IMR-90 (cell line): Measurements from ENCODE around the gene CRYGN. TPM values are rescaled to one million over a fixed set of nuclear protein-coding genes. Genes with fewer than 3 reads are reported as not detected.

Source experiments
- ATAC-seq: fragments of 200-7000 bp; cut with Tn5 transposase; 2 replicates; pipeline ENCODE4 v1.9.1; 2020; ENCODE audit warnings: low read depth, mild to moderate bottlenecking, moderate library complexity
- BruUV-seq: library from RNA; stranded (reverse); fragments of 400-500 nt; replicated peaks from 2 replicates; lab custom pipeline; 2021; lab: Mats Ljungman, UMichigan
- CTCF ChIA-PET: fragments of 300-600 bp; formaldehyde crosslinking; extraction: SDS; loops from one replicate; lab custom pipeline; 2021; ENCODE audit warnings: antibody characterized with exemption; lab: Yijun Ruan, JAX
- POLR2A ChIA-PET: fragments of 300-600 bp; sonication (Branson Sonifier 250); formaldehyde crosslinking; loops from one replicate; lab custom pipeline; 2022; ENCODE audit warnings: antibody characterized with exemption; ENCODE audit not compliant: unreplicated experiment; lab: Charles Lee
- DNase-seq: peaks from one replicate; pipeline ENCODE4 v3.0.0; 2013
- H2AFZ ChIP-seq: replicated peaks from 2 replicates; pipeline ENCODE3; 2013; ENCODE audit warnings: low read length, mild to moderate bottlenecking; ENCODE audit not compliant: poor library complexity
- H2AK5ac ChIP-seq: 2 replicates; pipeline ENCODE4 v1.6.1; 2013; ENCODE audit warnings: low read depth, low read length, inconsistent platforms
- H2AK9ac ChIP-seq: replicated peaks from 2 replicates; pipeline ENCODE3; 2013; ENCODE audit warnings: mild to moderate bottlenecking, low read depth, low read length, moderate library complexity; ENCODE audit not compliant: poor library complexity
- H2BK120ac ChIP-seq: 2 replicates; pipeline ENCODE4 v1.6.1; 2013; ENCODE audit warnings: low read depth, low read length, inconsistent platforms
- H2BK15ac ChIP-seq: 3 replicates; pipeline ENCODE4 v1.6.1; 2013; ENCODE audit warnings: low read depth, low read length, inconsistent platforms
- H2BK20ac ChIP-seq: 2 replicates; pipeline ENCODE4 v1.6.1; 2013; ENCODE audit warnings: low read depth, mild to moderate bottlenecking, inconsistent platforms, low read length, moderate library complexity
- H2BK5ac ChIP-seq: 2 replicates; pipeline ENCODE4 v1.6.1; 2013; ENCODE audit warnings: mild to moderate bottlenecking, low read depth, low read length, inconsistent platforms; ENCODE audit not compliant: poor library complexity, severe bottlenecking
- H3K14ac ChIP-seq: replicated peaks from 2 replicates; pipeline ENCODE4 v1.6.1; 2013; ENCODE audit warnings: low read depth, low read length, inconsistent platforms
- H3K18ac ChIP-seq: 2 replicates; pipeline ENCODE4 v1.6.1; 2013; ENCODE audit warnings: low read depth, low read length, control low read depth
- H3K23ac ChIP-seq: 2 replicates; pipeline ENCODE4 v1.6.1; 2013; ENCODE audit warnings: low read depth, low read length, inconsistent platforms
- H3K27ac ChIP-seq: 2 replicates; pipeline ENCODE4 v1.5.1; 2013; ENCODE audit warnings: mild to moderate bottlenecking, control low read depth, low read length; ENCODE audit not compliant: insufficient read depth
- H3K27me3 ChIP-seq: 2 replicates; pipeline ENCODE4 v1.6.1; 2013; ENCODE audit warnings: low read length; ENCODE audit not compliant: control insufficient read depth, insufficient read depth
- H3K36me3 ChIP-seq: 2 replicates; pipeline ENCODE4 v1.6.1; 2013; ENCODE audit warnings: low read length, mixed read lengths; ENCODE audit not compliant: control insufficient read depth, insufficient read depth
- H3K4ac ChIP-seq: 2 replicates; pipeline ENCODE4 v1.6.1; 2013; ENCODE audit warnings: low read depth, low read length, inconsistent platforms
- H3K4me1 ChIP-seq: 2 replicates; pipeline ENCODE4 v1.6.1; 2013; ENCODE audit warnings: low read length, mixed read lengths; ENCODE audit not compliant: control insufficient read depth, insufficient read depth
- H3K4me2 ChIP-seq: 2 replicates; pipeline ENCODE4 v1.6.1; 2013; ENCODE audit warnings: low read depth, mild to moderate bottlenecking, control low read depth, low read length, moderate library complexity
- H3K4me3 ChIP-seq: 2 replicates; pipeline ENCODE4 v1.5.1; 2013; ENCODE audit warnings: low read depth, mild to moderate bottlenecking, control low read depth, low read length, moderate library complexity; ENCODE audit not compliant: insufficient read depth
- H3K56ac ChIP-seq: 2 replicates; pipeline ENCODE4 v1.6.1; 2013; ENCODE audit warnings: low read length, inconsistent platforms; ENCODE audit not compliant: insufficient read depth; ENCODE audit errors: extremely low read depth
- H3K79me1 ChIP-seq, 2 experiments: 2 replicates each; pipeline ENCODE4 v1.6.1; 2013; ENCODE audit warnings: low read length in 2 of 2, inconsistent platforms in 1 of 2, low read depth in 1 of 2
- H3K9ac ChIP-seq: 2 replicates; pipeline ENCODE4 v1.6.1; 2013; ENCODE audit warnings: low read depth, low read length, control low read depth
- H3K9me1 ChIP-seq: 2 replicates; pipeline ENCODE4 v1.6.1; 2013; ENCODE audit warnings: low read length, inconsistent platforms; ENCODE audit not compliant: insufficient read depth
- H3K9me3 ChIP-seq: 2 replicates; pipeline ENCODE4 v1.6.1; 2013; ENCODE audit warnings: low read length; ENCODE audit not compliant: control insufficient read depth, insufficient read depth
- H4K20me1 ChIP-seq: 2 replicates; pipeline ENCODE4 v1.6.1; 2013; ENCODE audit warnings: low read length, inconsistent platforms; ENCODE audit not compliant: insufficient read depth
- H4K5ac ChIP-seq: 2 replicates; pipeline ENCODE4 v1.6.1; 2013; ENCODE audit warnings: mild to moderate bottlenecking, low read depth, low read length, control low read depth
- H4K8ac ChIP-seq, 2 experiments: 2 replicates each; pipeline ENCODE4 v1.6.1; 2013; ENCODE audit warnings: low read depth in 2 of 2, low read length in 2 of 2, control low read depth in 1 of 2, inconsistent platforms in 1 of 2
- H4K91ac ChIP-seq: 2 replicates; pipeline ENCODE4 v1.6.1; 2013; ENCODE audit warnings: low read depth, low read length, inconsistent platforms; ENCODE audit not compliant: insufficient read depth
- FOS ChIP-seq: fragments of 150-350 bp; IDR thresholded peaks from 2 replicates; pipeline ENCODE4 v1.6.1; 2016; ENCODE audit warnings: low read depth, low read length
- MAFK ChIP-seq: IDR thresholded peaks from 2 replicates; pipeline ENCODE4 v1.6.1; 2012; ENCODE audit warnings: low read depth, low read length, improper control_type of control experiment
- POLR2A ChIP-seq: IDR thresholded peaks from 2 replicates; pipeline ENCODE4 v1.6.1; 2012; ENCODE audit warnings: mild to moderate bottlenecking, low read depth, low read length
- RCOR1 ChIP-seq: IDR thresholded peaks from 2 replicates; pipeline ENCODE4 v1.6.1; 2012; ENCODE audit warnings: mild to moderate bottlenecking, low read length, improper control_type of control experiment; ENCODE audit not compliant: insufficient replicate concordance
- SMC3 ChIP-seq: fragments of 150-350 bp; IDR thresholded peaks from 2 replicates; pipeline ENCODE4 v1.6.1; 2016; ENCODE audit warnings: low read depth, mild to moderate bottlenecking, antibody characterized with exemption, low read length, moderate library complexity
- WGBS, 2 experiments: methylation state at CpG; one replicate each; pipeline versions ENCODE4 v1.1.5 to v1.1.7; 2013; ENCODE audit warnings: missing lambda C conversion rate in 2 of 2; ENCODE audit not compliant: insufficient read length in 1 of 2; ENCODE audit errors: extremely low coverage in 2 of 2; 5-methylcytosine and 5-hydroxymethylcytosine counted together
- dilution Hi-C: fragments of 300-500 bp; cut with HindIII; formaldehyde crosslinking; loops from one replicate; pipeline ENCODE4 v1.14.3; 2018; ENCODE audit warnings: low sequenced_read_pairs; ENCODE audit not compliant: unreplicated experiment
- in situ Hi-C: fragments of 300-500 bp; cut with MboI; formaldehyde crosslinking; loops from 3 replicates; pipeline ENCODE4 v1.14.3; 2019; ENCODE audit warnings: low sequenced_read_pairs, inconsistent platforms, mixed read lengths
- intact Hi-C: fragments of 100-400 bp; cut with micrococcal nuclease; formaldehyde crosslinking; loops from 2 replicates; pipeline ENCODE4 v1.10.0; 2022
- polyA plus RNA-seq, 3 experiments: library from polyadenylated mRNA; depleted of rRNA; stranded (reverse); fragments of >200 nt; gene quantifications; 2 replicates each; pipeline ENCODE4 v1.2.3, GENCODE V29; 2012; ENCODE audit warnings: low replicate concordance in 1 of 3
- total RNA-seq: library from RNA; depleted of rRNA; stranded (reverse); fragments of >200 nt; gene quantifications from 2 replicates; pipeline ENCODE4 v1.2.3, GENCODE V29; 2012
- TF ChIP-seq, protein P1 (sequence below): fragments of 150-350 bp; IDR thresholded peaks from 2 replicates; pipeline ENCODE4 v1.6.1; 2016; ENCODE audit warnings: low read depth, mild to moderate bottlenecking, low read length, moderate library complexity, borderline replicate concordance
- TF ChIP-seq, protein P2 (sequence below): fragments of 150-350 bp; IDR thresholded peaks from 2 replicates; pipeline ENCODE4 v1.6.1; 2017; ENCODE audit warnings: mild to moderate bottlenecking, antibody characterized with exemption, low read length, low read depth

CRYGN gene
- total and polyA plus RNA-seq, 2 of the 4 experiments (the other 2 are of a cell fraction), result not detected

DNA sequence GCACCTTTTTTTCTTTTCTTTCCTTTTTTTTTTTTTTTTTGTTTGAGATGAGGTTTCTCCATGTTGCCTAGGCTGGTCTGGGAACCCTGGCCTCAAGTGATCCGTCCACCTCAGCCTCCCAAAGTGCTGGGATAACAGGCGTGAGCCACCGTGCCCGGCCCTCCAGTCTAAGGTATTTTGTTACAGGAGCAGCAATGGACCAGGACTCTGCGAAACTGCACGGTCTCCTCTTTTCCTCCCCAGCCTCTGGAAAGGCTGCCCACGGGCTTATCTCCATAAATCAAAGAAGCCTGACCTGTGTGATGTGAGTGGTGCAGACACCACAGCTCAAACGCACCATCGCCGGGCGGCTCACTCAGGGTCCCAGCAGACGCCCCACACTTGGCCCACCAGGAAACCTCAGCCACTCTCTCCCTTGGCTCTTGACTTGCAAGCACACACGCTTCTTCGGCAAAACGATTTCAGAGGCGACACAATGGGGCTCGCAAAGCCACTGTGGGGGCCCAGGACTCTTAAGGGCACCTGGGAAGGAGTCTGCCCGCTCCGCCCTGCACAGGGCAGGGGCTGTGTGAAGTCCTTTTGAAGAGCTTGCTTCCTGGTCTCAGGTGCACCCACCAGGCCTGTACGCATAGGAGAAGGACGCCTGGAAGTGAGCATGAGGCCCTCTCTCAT, 50.7 kb downstream of the CRYGN start:
- Histone ChIP-seq H2AK5ac (no peak overlapping the region), H3K18ac (no peak overlapping the region), H2BK5ac (no peak overlapping the region), H3K56ac (no peak overlapping the region), H3K4me3 (no peak overlapping the region), H3K9me3 (peaks cover 5% of the 10 kb centered on the region), H3K36me3 (no peaks in the 10 kb centered on the region), H2BK20ac (no peak overlapping the region), H4K20me1 (no peaks in the 10 kb centered on the region), H3K79me1 (no peaks in the 10 kb centered on the region), H4K91ac (no peak overlapping the region), H3K4me2 (no peak overlapping the region), H4K8ac (no peak overlapping the region), H2BK15ac (no peak overlapping the region), H3K4me1 (no peaks in the 10 kb centered on the region), H3K9ac (no peak overlapping the region), H3K9me1 (no peaks in the 10 kb centered on the region), H2BK120ac (no peak overlapping the region), H3K27me3 (peaks cover 43% of the 10 kb centered on the region), H4K5ac (no peak overlapping the region), H3K23ac (no peak overlapping the region), H3K4ac (no peak overlapping the region), H2AK9ac (no peak overlapping the region), H3K27ac (no peak overlapping the region), H2AFZ (no peak overlapping the region), H3K14ac (no peak overlapping the region)
- ATAC-seq (no peak), DNase-seq (no peak)
- CTCF ChIA-PET, result no interaction called here
- intact Hi-C loops, result no loop called here
- POLR2A ChIA-PET, result no interaction called here
- in situ Hi-C loops, result no loop called here
- BruUV-seq, result no TSS peak
- 80% methylated on average over 2 of the region's 21 CpGs; no CpG with 5 or more reads in 1 of the 2 experiments for WGBS, 2 experiments
- TF ChIP-seq RCOR1 (no peak), MAFK (no peak), FOS (no peak), SMC3 (no peak), POLR2A (no peak)
- TF ChIP-seq, protein P1, sequence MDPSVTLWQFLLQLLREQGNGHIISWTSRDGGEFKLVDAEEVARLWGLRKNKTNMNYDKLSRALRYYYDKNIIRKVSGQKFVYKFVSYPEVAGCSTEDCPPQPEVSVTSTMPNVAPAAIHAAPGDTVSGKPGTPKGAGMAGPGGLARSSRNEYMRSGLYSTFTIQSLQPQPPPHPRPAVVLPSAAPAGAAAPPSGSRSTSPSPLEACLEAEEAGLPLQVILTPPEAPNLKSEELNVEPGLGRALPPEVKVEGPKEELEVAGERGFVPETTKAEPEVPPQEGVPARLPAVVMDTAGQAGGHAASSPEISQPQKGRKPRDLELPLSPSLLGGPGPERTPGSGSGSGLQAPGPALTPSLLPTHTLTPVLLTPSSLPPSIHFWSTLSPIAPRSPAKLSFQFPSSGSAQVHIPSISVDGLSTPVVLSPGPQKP, result no peak
- TF ChIP-seq, protein P2, sequence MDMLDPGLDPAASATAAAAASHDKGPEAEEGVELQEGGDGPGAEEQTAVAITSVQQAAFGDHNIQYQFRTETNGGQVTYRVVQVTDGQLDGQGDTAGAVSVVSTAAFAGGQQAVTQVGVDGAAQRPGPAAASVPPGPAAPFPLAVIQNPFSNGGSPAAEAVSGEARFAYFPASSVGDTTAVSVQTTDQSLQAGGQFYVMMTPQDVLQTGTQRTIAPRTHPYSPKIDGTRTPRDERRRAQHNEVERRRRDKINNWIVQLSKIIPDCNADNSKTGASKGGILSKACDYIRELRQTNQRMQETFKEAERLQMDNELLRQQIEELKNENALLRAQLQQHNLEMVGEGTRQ, result no peak
- dilution Hi-C loops, result no loop called here
